GDM1 (cell line): ENCODE results near the gene ZDHHC8.

Experiments used
- DNase-seq: peaks from one replicate; lab custom pipeline; 2025; lab: John Stamatoyannopoulos, UW

ZDHHC8 gene

DNA sequence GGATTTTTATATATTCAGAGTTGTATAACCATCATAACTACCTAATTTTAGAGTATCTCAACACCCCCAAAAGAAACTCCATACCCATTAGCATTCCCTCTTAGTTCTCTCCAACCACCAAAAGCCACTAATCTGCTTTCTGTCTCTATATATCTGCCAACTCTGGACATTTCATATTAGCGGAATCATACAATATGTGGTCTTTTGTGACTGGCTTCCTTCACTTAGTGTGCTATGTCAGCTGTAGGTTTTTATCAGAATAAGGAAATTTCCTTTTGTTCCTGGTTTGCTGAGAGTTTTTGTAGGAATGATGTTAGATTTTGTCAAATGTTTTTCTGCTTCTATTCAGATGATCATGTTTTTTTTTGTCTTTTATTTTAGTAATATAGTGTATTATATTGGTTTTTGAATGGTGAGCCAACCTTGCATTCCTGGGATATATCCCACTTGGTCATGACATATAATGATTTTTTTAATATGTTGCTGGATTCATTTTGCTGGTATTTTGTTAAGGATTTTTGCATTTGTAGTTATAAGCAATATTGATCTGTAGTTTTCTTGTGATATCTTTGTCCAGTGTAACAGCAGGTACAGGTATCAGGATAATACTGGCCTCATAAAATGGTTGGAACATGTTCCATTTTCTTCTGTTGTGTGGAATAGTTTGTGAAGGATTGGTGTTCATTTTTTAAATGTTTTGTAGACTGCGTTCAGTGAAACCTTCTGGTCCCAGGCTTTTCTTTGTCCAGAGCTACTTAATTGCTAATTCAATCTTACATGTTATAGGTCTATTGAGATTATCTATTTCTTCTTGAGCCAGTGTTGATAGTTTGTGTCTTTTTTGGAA is 34.8 kb upstream of the ZDHHC8 start:
- no peak for DNase-seq

DNA sequence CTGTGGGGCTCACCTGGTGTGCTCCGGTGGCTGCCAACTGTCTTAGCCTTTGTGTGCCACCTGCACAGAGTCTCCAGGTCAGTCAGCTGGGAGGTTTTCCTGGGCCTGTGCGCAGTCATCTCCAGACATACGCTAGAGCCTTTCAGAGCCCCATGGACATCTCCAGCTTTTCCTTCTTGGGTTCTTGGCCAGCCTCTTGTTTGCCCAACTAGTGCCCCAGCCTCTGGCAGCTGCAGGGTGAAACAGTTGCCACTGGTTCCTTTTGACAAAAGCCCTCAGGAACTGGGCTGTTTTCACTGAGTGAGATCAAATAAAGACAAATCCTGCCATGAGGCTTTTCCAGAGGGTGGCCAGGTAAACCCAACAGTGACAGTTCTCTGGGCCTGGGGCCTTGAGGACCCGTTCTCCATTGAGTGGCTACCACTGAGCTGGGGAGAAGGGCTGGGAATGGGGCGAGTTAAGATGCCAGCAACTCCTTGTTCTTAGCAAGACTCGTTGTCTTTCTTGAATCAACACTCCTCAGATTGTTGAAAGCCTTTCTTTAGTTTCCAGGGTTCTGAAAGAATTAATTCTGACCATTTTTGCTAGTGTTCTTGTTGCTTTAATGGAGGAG is 32.4 kb upstream of the ZDHHC8 start:
- DNase-seq, result no peak

DNA sequence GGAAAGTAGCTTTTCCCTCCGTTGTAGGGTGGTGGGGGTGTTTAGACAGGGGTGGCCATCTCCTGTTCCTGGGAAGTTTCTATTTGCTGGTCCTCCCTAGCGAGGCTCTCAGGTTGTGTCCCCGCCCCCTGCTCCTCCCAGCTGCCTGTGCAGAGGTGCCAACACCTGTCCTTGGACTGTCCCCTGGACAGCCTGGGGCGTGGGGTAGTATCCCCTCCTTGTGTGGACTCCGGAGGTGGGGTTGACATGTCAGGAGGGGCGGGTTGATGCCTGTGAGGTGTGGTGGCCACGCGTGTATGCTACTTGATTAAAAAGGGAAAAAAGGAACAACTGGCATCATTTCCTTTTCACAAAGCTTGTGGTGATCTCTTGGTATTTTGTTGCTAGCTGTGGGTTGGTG is 30.0 kb upstream of the ZDHHC8 start:
- DNase-seq, result no peak

DNA sequence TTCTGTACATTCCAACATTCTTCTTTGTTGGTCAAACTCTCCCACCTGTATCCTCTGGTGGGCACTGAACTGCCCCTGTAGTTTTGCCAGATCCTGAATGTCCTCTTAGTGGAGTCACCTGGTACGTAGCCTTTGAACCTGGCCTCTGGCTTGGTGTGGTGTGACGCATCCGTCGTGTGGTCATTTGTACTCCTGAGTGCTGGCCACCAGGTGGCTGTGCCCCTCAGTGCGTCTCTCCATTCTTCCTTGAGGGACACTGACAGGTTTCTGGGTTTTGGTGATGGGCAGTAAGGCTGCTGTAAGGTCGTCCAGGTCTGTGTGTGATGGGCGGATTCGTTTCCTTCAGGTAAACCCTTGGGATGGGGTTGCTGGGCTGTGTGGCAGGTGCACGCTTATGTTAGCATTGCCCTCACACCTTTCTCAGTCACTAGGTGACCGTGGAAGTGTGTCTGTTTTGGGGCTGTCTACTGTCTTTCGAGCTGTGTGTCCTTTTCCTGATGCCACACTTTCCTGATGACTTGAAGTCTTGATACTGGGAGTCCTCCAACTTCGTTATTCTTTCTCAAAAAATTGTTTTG is 29.3 kb upstream of the ZDHHC8 start:
- DNase-seq, result no peak

DNA sequence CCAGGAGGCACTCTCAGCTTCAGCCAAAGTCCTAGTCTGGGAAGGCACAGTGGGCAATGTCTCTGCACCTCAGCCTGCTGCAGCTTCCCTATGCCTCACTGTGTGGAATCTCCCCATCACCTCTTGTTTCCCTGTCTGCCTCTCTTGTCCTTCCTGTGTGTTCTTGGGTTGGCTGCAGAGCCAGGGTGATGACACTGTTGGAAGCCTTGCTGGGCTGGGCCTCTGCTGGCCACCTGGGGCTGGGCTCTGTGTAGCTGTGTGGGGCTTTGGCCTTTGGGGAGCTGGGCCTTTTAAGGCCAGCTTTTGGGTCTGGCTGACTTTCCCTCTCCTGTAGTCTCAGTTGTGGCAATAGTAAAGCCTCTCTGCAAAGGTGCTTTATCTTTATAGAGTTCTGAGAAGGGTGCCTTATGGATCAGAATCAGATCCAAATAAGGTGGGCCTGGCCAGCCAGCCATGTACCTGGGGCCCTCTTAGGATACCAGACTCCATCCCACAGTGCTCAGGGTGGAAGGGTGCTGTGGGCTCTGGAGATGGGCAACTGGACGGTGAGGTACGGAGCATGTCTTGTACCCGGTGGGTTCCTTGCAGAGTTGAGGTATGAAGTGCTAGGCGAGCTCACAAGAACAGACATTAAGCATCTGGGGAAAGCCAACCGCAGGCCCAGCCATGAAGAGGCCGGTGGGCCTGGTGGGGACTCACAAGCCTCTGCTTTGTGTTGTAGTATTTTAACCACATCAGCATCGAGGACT is 26.0 kb upstream of the ZDHHC8 start:
- no peak for DNase-seq

DNA sequence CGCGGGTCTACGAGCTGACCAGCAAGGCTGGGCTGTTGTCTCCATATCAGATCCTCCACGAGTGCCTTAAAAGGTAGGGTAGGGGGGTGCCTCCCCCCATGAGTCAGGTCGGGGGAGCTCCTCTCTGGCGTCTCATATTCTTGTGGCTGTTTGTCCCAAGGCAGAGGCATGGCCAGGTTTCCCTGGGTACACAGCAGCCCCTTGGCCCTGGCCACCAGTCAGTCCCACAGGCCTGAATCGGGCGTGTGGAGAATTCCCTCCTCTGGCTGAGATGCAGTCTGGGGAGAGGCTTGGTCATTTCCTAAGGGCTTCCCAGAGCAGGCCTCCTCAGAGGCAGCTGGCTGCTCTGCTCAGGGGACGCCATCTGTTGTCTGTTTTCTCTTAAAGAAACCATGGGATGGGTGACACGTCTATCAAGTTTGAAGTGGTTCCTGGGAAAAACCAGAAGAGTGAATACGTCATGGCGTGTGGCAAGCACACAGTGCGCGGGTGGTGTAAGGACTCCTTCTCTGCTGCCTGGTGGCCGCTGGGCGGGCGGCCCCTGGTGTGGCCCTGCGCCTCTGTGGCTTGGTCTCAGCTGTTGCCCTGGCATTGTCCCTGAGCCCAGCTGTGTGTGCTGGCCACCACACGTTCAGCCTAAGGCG is 25.3 kb upstream of the ZDHHC8 start:
- DNase-seq, result no peak

GRCh38 chr22:20106849-20107237 is 24.8 kb upstream of the ZDHHC8 start:
- no peak for DNase-seq

DNA sequence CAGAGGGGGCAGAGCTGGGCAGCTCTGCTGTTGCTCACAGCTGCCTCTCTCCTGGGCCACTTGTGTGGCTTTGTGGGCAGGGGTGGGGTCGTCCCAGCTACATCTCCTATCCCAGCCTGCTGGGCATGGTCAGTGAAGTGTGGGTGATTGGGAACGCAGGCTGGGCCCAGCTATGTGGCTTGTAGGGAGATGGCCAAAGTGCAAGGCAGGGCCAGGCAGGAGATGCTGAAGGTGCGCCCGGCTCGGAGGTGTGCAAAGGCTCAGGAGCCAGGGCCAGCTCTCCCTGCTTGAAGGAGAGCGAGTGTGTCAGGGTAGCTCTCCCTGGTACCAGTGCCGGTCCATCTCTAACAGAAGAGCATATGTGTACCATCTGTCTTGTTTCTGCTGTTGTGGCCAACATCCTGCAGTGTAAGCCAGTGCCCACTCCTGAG is 24.1 kb upstream of the ZDHHC8 start:
- no peak for DNase-seq

DNA sequence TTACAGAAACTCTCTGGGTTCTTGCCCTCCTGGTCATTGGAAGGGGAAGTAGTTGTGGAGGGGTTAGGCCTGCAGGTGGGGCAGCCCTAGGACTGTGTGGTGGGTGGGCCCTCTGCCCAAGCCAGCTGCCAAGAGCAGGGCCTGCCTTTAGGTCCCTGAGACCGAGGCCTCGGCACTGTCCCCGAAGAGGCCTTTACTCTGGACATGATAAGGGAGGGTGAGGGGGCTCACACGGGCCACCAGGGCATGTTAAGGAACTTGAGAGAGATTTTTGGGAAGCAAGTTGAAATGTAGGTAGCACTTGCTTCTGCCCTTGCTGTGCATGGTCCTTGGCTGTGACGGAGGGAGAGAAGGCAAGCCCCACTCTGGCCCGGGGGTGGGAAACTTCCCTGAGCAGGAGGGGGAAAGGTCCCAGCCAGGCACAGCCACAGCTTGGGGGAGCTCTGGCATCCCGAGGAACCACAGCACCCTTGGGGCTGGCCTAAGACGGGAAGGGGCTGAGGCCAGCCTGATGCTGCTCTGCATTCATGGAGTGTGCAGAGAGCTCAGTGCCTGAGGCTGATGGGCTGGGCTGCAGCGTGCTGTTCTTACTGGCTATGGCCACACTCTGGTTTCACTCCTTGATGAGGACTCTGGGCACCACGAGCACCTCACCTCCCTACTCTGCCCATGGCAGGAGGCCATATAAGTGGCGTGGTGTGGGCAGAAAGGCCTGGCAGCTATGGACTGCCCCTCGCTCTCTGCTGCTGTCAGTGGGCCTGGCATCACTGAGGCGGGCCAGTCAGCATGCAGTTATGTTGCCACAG is 23.4 kb upstream of the ZDHHC8 start:
- DNase-seq, result no peak

GRCh38 chr22:20108757-20109230 is 22.8 kb upstream of the ZDHHC8 start:
- DNase-seq, result no peak

DNA sequence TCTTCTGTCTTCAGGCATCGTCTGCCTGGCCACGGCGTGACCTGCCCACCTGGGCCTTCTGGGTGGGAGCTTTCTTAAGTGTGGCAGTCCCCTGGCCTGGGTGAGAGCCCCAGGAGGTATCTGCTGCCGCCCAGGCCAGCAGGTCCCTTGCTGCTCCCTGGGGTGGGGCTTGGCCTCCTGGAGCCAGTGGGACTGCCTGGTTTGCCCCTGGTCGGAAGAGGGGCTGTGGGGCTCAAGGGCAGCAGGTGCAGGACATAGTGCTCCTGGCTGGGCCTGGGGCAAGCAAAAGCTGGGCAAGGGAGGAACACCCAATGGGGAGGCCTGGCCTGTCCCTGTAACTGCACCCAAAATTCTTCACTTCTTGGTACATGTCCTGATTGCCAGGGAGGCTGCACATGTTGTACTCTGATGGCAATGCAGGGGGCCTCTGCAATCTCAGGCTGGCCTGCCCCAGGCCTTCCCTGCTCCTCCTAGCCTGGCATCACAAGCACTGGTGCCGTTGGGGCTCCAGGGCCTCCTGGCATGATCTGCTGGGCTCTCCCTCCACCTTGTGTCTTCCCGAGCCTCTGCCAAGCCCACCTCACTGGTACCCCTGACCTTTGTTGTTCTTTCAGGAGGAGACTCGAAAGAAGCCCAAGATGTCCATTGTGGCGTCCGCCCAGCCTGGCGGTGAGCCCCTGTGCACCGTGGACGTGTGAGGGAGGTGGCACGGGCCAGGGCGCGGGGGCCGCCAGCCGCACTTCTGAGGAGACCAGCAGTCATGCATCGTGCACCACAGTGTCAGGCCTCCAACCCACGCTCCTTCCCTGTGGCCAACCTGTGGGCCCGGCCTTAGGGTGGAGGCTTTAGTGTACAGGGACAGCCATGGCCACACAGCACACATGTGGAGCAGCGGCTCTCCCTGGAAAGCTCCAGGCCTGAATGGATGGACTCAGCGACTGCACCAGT is 21.9 kb upstream of the ZDHHC8 start:
- DNase-seq, result no peak

GRCh38 chr22:20110359-20110985 is 21.1 kb upstream of the ZDHHC8 start:
- no peak for DNase-seq

GRCh38 chr22:20111045-20111688 is 20.4 kb upstream of the ZDHHC8 start:
- DNase-seq, result no peak

- no peak for DNase-seq
These were observed 19.6 kb upstream of the ZDHHC8 start for GRCh38 chr22:20111689-20112622.

GRCh38 chr22:20112623-20113511 is 18.7 kb upstream of the ZDHHC8 start:
- no peak for DNase-seq

GRCh38 chr22:20113551-20114310 is 17.9 kb upstream of the ZDHHC8 start:
- no peak for DNase-seq
